Left ventricle myocardium inferior (tissue), 1 donor: ENCODE measurements around the gene NCOA4. TPM values are rescaled to one million over a fixed set of nuclear protein-coding genes. Genes with fewer than 3 reads are reported as not detected.

Source experiments
- DNase-seq: peaks from one replicate; pipeline ENCODE4 v3.0.0-alpha.2; 2020
- H3K27ac ChIP-seq: fragments of 200-600 bp; replicated peaks from 2 replicates; pipeline ENCODE4 v1.8.0; 2021
- H3K27me3 ChIP-seq: fragments of 200-600 bp; 2 replicates; pipeline ENCODE4 v1.8.0; 2021; ENCODE audit warnings: low read depth
- H3K36me3 ChIP-seq: fragments of 200-600 bp; 2 replicates; pipeline ENCODE4 v1.8.0; 2021
- H3K4me1 ChIP-seq: fragments of 200-600 bp; 2 replicates; pipeline ENCODE4 v1.8.0; 2021
- H3K4me3 ChIP-seq: fragments of 200-600 bp; 2 replicates; pipeline ENCODE4 v1.8.0; 2021; ENCODE audit warnings: mild to moderate bottlenecking, moderate library complexity
- H3K9me3 ChIP-seq: fragments of 200-600 bp; replicated peaks from 2 replicates; pipeline ENCODE4 v1.8.0; 2021
- CTCF ChIP-seq: fragments of 200-600 bp; IDR thresholded peaks from 2 replicates; pipeline ENCODE4 v1.8.0; 2021; ENCODE audit warnings: antibody characterized with exemption, mild to moderate bottlenecking, borderline replicate concordance
- intact Hi-C: fragments of 100-400 bp; cut with micrococcal nuclease; formaldehyde crosslinking; loops from one replicate; pipeline ENCODE4 v1.11.0; 2022
- total RNA-seq: library from RNA; stranded (reverse); fragmentation: NEBNext Ultra II Directional; extraction: Animal tissue kit (Norgen Biotek cat#: 25700); gene quantifications from one replicate; pipeline ENCODE4 v1.2.1, GENCODE V29; 2021
- donor health status: DM: no; HTN: yes; CAD: no; lungs with severe emphysema.

The NCOA4 gene
- total RNA-seq, 1 donor from 2014 or later: 270 TPM

GRCh38 chr10:46016811-46017210, 13.6 kb downstream of the NCOA4 start:
- H3K27me3 ChIP-seq: no peaks in the 10 kb centered on the region
- H3K4me1 ChIP-seq: peaks cover 74% of the 10 kb centered on the region
- peaks cover 47% of the 10 kb centered on the region for H3K36me3 ChIP-seq
- H3K27ac ChIP-seq: peak overlapping the region; percentile 89
- TF ChIP-seq CTCF: no peak
- H3K9me3 ChIP-seq: no peaks in the 10 kb centered on the region
- intact Hi-C loops: no loop called here
- DNase-seq: no peak
- no peak overlapping the region for H3K4me3 ChIP-seq

- TF ChIP-seq CTCF: no peak
- H3K27me3 ChIP-seq: no peaks in the 10 kb centered on the region
- intact Hi-C loops: no loop called here
- no peaks in the 10 kb centered on the region for H3K9me3 ChIP-seq
- H3K36me3 ChIP-seq: peaks cover 53% of the 10 kb centered on the region
- peak overlapping the region; percentile 89 for H3K27ac ChIP-seq
- H3K4me3 ChIP-seq: no peak overlapping the region
- no peak for DNase-seq
- H3K4me1 ChIP-seq: peaks cover 68% of the 10 kb centered on the region
These were observed 14.2 kb downstream of the NCOA4 start for GRCh38 chr10:46016190-46016589.

DNA sequence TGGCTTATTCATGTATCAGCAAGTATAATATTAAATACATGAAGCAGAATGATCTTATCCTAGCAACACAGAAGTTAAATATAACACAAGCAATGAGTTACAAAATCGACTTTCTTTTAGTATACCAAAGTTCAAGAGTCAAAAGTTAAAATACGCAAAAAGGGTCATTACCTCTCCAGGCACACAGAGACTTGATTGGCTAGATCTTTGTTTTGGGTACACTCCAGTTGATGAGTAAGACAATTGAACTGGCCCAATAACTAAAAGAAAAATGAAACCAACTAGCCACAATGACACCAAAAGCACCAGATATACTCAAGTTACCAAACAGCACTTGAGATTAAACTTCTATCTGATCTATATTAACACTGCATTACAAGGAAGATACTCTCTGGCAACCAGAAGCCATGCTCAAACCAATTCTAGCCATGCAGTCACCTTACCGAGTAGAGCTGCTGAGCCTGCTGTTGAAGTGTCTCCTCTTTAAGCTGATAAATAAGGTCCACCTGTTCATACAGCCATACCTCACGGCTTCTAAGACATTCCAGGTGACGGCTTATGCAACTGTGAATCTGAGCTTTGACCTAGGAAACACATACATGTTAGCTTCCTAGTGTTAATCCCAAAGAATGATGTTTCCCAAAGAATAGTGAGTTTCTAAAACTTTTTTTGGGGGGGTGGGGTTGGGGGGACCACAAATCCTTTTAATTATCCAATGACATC, 15.6 kb downstream of the NCOA4 start:
- intact Hi-C loops: no loop called here
- DNase-seq: no peak
- Histone ChIP-seq H3K36me3 (peaks cover 66% of the 10 kb centered on the region), H3K4me3 (no peak overlapping the region), H3K9me3 (no peaks in the 10 kb centered on the region), H3K27me3 (no peaks in the 10 kb centered on the region), H3K27ac (no peak overlapping the region), H3K4me1 (peaks cover 60% of the 10 kb centered on the region)
- TF ChIP-seq CTCF: no peak

GRCh38 chr10:46014206-46014605, 16.2 kb downstream of the NCOA4 start:
- no peaks in the 10 kb centered on the region for H3K27me3 ChIP-seq
- no peak overlapping the region for H3K4me3 ChIP-seq
- intact Hi-C loops: no loop called here
- no peak for DNase-seq
- peaks cover 73% of the 10 kb centered on the region for H3K36me3 ChIP-seq
- peaks cover 58% of the 10 kb centered on the region for H3K4me1 ChIP-seq
- no peak for TF ChIP-seq CTCF
- H3K27ac ChIP-seq: no peak overlapping the region
- no peaks in the 10 kb centered on the region for H3K9me3 ChIP-seq

DNA sequence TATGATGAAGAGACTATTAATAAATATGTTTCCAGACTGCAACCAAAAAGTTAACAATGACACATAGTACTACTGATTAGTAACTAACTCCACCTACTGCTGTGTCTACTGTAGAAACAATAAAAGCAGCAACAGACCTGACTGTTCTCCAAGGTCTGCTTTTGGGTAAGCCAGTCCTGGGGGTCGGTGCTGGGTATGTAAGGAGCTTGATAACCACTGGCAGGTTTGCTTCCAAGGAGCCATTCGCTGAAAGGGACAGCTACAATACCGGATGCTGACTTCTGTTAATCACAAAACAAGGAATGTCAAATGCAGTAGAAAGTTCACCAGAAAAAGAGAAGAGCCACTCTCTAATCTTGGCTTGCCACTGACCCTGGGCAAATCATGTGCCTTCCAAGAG, 17.7 kb downstream of the NCOA4 start:
- Histone ChIP-seq H3K27ac (no peak overlapping the region), H3K27me3 (no peaks in the 10 kb centered on the region), H3K36me3 (peaks cover 87% of the 10 kb centered on the region), H3K4me3 (no peak overlapping the region), H3K9me3 (no peaks in the 10 kb centered on the region), H3K4me1 (peaks cover 46% of the 10 kb centered on the region)
- intact Hi-C loops: no loop called here
- DNase-seq: no peak
- no peak for TF ChIP-seq CTCF
